HG02763 (cell line): ENCODE measurements around the gene GIMAP6.
A peak's percentile ranks its signal among the peaks of the same experiment; 100 is the strongest.
"Not testable (repeated sequence)": the region's sequence is repeated elsewhere in the genome, so short reads cannot be mapped to it uniquely, and the experiment has no call there.

ENCODE experiments used
- ATAC-seq: cut with Tn5 transposase; IDR thresholded peaks from one replicate; pipeline ENCODE4 v1.9.1; 2021; ENCODE audit warnings: mild to moderate bottlenecking, moderate library complexity; ENCODE audit not compliant: unreplicated experiment

GIMAP6 gene

DNA sequence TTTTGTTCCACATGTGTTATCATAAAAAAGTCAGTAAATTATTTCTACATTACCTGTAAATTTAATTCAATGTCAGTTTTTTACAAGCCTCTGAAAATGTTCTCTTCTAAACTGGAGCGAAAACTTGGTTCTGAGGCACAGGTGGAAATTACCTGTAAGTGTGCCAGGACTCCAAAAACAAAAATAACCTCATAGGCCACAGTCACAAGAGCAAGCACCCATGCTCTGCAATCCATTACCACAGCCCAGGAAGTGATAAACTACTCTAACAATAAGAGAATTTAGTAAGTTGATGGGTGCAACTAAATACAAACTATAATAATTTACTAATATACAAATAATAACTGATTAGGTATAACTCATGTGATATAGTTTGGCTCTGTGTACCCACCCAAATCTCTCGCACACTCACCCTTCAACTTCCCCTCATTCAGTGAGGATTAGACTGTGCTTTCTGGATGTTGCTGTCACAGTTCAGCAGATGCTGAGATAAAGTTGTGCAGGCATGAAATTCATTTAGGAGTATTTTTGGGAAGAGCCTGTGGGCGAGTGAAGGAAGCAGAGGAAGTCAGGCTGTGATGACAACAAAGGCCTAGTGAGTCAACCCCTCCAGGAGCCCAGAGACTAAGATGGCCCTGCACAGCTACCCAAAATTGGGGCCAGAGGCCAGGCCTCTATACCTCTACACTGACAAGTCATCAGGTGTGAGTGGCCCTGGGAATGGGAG, 16.3 kb upstream of the GIMAP6 start:
- ATAC-seq, result no peak

DNA sequence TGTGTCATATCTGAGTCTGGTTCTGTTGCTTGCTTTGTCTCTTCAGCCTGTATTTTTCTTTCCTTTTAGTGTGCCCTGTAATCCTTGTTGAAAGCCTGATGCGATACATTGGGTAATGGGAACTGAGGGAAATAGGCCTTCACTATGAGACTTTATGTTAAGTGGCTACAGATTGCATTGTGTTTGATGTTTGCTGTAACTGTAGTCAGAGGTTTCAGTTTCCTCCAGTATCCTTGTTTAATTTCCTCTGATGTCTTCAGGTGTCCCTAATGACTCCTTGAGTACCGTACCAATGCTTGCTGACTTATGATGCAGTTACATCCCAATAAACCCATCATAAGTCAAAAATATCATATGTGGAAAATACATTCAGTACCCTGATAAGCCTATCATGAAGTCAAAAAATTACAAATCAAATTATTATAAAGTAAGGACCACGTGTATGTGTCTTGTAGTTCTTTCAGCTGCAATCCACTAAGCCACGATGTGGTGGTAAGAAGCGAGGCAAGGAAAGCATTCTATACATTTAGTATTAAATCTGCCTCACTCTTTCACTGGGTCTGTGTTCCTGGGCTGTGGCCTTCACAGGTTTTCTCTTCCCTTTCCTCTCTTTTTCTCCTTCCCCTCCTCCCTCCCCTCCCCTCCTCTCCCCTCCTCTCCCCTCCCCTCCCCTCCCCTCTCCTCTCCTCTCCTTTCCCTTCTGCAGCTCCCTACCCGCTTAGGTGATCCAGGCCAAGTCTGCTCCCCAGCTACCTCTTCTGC, 13.3 kb upstream of the GIMAP6 start:
- ATAC-seq, result no peak

DNA sequence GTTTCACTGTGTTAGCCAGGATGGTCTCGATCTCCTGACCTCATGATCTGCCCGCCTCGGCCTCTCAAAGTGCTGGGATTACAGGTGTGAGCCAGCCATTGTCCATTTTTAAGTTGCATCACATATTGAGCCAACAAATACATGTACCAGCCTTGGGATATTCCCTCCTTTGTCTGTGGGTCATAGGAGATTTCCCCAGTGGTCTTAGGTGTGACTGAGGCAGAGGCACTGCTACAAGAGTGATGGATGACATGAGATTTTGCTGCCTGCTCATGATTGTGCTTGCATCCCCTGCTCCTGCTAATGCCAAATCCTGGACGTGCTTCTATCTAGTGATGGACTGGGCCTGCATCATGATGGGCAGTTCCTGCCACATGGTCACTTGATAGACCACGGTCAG, 10.7 kb upstream of the GIMAP6 start:
- no peak for ATAC-seq

DNA sequence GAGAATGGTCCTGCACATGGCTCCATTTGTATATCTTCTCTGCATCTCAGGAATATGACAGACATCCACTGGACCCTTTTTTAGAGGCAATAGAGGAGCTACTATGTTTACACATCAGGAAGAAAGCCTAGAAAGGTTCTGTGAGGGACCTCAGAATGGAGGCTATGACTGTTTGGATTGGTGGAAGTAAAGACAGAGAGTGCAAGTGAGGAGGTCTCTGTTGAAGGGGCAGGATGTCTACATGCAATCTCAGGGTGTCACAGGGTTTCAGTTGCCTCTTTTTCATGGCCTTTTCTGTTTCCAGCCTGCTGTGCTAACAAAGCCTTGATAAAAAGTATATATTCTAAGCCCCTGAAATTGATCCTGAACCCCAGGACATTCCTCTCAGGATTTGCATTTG, 9.7 kb upstream of the GIMAP6 start:
- no peak for ATAC-seq

DNA sequence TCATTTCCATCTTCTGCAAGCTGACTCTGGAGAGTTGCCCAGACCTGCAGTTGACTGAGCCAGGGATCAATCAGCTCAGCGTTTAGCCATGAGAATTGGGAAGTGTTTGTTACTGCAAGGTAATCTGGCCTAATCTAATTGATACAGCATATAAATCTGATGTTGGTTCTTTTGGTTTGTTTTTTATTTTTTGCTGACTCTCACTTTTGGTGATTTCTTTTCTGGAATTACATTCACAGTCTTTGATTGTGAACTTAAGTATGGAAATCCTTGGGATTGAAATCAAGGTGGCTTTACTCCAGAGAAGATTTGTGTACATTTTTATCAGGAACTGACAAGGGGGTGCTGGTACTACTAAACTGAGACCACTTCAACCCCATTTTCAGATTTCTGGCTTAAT, 1.7 kb upstream of the GIMAP6 start:
- ATAC-seq, result no peak

DNA sequence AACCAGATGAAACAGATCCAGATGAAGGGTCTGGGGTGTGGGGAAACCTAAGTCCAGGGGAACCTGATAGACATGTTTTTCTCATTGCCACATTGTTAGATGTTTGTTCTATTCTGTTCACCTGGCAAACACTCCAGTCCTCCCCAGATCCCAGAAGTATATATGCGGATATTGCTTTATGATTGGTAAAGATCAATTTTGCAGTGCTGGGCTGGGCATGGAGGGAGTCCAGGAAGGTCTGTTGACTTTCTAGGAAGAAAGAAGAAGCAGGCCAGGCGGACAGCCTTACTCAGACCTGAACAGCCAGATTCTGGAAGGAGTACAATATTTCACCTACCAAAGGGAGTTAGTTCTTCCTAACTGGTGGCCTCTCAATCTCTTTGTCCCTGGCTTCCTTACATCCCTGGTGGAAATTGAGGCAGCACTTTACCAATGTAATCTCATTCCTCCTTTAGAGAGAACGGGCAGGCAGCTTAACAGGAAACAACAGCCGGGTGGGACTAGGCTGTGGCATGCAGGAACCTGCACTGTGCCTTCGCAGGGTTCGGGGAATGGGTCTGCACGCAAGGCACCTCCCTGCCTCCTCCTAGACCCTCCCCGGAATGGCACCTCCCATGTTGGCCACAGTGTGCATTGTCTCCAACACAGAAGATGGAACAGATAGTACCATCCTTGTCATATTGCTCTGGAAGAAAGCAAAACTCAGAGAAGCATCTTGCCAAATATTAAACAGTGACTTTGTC, 930 bp downstream of the GIMAP6 start:
- ATAC-seq, result no peak

DNA sequence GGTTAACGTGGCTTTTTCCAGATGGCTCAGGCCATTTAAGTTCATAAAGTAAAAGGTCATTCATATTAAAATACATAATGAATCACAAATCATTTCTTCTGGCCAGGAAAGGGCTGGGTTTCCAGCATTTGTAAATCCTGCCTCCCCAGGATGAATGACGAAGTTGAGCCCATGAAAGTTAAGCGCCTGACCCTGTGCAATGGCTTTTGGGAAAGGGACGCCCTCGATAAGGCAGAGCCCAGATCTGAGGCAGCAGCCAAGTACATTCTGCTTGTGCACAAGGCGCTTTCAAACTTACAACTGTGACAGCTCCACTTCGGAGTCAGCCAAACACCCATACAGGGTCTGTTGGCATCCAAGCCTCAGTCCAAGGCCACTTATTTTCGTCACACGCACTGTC, 2.8 kb downstream of the GIMAP6 start:
- ATAC-seq, result no peak

DNA sequence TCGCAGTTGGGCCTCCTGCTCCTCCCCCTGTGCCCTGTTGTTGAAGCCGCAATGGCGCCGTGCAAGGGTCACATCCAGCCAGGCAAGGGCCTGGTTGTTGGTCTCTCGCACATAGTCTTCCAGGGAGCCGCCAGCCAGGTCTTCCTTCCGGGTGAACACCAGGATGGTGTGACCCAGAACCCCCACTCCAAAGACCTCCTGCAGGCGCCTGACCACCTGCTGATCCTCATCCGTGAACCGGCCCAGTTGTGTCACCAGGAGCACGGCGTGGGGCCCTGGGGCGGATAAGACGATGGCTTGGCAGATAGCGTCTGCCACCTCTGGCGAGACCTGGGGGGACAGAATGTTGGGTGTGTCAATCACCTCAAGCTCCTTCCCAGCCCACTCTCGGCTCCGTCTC, 4.2 kb downstream of the GIMAP6 start:
- ATAC-seq, result no peak

DNA sequence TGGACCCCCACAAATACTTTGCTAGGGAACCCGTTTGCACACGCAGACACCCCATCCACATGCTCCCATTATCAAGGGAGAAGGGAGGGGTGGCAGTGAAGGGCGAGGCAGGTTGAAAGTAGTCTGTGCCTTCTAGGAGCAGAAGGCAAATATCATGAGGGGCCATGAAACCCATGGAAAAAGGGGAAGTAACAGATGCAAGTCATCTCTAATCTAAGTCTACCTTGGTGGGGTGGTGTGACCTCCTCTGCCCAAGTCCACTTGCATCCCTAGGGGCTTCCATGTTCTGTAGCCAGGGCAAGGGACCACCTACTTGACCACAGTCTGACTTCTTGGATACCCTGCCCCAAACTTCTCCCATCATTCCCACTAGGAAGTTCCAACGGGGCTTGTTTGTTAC, 5.5 kb downstream of the GIMAP6 start:
- ATAC-seq, result no peak

DNA sequence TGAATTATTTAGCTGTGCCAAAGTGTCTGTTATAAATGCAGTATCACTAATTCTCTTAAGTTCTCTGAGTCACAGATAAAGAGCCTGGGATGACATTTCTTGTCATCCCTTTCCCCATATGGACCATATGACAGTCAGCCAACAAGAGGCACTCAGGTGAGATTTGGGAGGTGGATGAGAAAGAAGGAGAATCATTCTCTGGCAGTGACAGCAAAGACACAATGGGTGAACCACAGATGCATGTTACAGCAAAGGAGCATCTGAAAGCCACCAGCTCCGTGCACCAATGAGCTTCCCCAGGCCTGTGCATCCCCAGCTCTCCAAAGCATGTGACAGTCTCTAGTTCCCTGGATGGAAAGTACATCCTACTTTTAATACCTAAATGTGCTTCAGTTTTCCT, 10.8 kb downstream of the GIMAP6 start:
- ATAC-seq, result peak; percentile 26

DNA sequence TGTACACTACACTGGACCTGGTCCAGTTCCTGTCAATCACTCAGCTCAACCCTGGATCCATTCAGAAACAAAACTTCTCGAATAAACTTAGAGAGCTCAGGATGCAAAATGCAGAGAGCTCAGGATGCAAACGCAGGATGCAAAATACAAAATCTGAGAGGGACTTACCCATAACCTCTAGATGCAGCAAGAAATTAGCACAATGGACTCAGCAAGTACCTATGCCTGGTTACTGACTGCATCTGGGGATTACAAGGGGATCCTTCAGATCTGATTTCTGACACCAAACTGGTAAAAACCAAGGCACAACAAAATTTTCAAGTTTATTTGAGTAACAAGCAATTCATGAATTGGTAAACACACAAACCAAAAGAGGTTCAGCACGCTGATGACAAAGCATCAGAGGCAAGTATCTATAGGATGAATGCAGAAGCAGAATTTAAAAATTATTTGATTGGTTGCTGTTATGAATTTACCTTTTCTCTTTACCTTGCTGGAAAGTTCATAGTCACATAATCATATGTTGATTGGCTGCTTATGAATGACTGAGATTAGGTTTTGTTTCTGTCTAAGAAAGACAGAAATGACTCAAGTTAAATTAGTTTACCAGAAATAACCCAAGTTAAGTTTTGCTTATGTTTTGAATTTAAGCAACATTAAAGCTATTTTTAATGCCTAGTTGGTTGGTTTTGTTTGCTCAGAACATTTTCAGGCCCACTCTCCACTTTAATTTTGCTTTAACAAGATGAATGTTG, 11.4 kb downstream of the GIMAP6 start:
- peak; percentile 48 for ATAC-seq

DNA sequence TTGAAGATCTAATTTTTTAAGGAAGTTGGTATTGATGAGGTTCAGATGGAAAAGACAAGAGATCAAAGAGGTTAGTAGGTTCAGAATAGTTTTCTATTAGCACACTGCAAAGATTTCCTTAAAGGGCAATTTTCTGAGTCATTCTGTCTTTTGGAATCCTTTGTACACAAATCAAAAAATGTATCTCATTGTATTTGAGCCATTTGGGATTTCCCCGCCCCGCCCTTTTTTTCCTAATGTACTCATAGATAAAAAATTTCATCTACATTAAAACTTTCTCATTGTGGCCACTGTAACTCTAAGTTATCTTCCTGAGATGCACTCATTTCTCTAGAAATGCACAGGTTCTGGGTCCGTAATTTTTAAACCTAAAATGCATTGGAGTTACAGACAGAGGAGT, 12.1 kb downstream of the GIMAP6 start:
- no peak for ATAC-seq

DNA sequence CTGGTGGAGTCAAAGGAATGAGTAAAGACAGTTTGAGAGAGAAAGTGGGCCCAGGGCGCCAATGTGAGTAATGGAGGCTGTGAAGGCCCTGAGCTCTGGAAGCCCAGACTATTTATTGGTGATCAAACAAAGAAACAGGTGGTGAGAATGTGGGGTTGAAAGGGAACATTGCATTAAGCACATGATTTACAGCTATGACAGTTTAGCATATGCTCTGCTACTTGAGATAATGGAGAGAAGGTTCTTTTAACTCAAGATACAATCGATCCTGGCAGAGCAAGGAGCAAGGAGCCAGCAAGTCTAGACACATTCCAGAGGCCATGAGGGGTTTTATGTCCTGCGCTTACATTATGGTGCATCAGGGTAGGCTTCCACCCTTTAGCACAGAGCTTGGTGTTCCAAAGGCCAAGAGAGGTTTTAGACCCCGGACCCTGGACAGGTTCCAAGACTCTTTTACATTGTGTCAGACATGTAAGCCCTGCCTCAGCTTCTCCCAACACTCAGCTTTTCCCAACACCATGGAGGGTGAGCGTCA, 16.9 kb downstream of the GIMAP6 start:
- ATAC-seq, result not testable (repeated sequence)

DNA sequence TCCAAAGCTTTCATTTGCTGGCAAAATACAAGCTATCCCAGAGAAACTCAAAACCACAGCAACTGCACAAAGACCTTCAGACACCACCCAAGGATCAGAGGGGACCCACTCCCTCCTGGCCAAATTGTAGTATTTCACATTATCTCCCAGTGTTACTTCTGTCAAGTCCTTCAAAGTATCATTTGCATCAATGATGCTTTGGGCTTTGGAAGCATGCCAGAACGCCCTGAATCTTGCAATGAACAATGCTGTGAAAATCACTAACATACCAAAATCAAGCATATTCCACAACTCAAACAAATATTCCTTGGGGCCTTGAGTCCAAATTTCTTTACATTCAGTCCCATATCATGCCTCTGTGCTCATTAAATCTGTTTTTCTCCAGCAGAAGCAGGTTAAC, 17.8 kb downstream of the GIMAP6 start:
- ATAC-seq, result not testable (repeated sequence)

DNA sequence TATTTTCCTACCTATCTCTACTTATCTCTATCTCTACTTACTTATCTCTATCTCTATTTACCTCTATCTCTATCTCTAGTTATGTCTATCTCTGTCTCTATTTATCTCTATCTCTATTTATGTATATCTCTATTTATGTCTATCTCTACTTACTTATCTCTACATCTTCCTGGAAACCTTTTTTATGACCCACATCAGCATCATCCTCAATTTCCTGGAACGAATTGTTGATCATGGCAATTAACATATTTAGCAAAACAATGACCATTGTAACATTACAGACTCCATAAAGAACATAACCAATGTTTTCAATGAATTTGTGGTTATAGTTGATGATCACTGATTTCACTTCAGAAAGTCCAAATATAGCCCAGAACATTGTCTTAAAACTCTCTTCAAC, 18.3 kb downstream of the GIMAP6 start:
- no peak for ATAC-seq

DNA sequence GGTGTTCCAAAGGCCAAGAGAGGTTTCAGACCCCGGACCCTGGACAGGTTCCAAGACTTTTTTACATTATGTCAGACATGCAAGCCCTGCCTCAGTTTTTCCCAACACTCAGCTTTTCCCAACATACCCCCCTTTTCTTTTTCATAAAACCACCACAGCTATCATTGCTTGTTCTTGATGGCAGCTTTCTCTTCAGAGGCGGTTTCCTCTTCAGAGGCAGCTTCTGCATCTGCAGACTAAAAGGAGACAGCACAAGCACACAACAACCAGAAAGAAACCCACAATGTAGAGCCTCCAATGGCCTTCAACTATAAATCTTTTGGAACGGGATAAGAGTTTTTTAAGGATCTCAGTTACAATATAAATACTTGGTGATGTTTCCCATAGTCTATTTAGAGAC, 19.3 kb downstream of the GIMAP6 start:
- no peak for ATAC-seq

DNA sequence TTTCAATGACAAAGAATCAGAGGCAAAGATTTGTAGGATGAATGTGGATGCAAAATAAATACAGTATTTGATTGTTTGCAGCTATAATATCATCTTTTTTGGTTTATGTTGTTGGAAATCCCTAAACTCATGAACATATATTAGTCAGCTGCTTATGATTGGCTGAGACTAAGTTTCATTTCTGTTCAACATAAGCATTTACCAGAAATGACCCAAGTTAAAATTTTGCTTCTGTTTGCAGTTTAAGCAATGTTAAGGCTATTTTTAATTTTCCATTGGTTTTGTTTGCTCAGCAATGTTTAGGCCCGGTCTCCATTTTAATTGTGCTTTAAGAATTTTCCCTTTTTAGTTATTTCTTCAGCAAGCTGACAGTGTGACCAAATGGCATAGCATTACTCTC, 22.0 kb downstream of the GIMAP6 start:
- ATAC-seq, result no peak

DNA sequence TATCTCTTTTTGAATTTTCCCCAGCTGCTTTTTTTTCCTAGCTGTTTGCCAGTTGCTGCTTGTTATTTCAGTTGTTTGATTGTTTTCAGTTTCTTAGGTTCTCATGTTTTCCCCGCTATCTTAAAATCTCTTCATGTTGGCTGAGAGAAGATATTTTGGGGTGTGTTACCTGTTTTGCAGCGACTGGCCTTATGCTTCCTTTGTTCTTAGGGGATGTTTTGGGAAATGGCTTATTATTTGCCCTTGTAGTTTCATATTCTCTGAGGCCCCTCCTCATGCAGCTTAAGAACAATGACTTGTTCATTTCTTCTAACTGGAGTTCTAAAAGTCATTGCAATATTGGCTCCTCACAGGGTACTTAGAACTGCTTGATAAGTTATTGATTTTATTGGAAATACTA, 28.6 kb downstream of the GIMAP6 start:
- ATAC-seq, result not testable (repeated sequence)

DNA sequence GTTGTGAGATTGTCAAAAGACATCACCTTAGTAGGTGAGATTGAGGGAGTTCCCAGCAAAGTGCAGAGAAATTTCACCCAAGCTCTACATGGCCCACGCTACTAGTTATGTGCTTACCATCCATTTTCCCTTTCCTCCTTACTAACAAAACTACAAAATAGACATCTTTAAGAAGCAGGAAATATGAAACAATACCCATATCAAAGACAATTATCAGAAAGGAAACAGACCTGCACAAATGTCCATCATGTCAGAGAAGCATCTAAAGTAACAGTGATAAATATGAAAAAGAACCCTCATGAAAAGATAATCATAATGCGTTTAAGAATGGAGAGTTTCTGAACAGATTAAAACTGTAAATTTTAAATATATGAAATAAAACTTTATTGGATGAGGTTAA, 36.8 kb downstream of the GIMAP6 start:
- ATAC-seq, result no peak

DNA sequence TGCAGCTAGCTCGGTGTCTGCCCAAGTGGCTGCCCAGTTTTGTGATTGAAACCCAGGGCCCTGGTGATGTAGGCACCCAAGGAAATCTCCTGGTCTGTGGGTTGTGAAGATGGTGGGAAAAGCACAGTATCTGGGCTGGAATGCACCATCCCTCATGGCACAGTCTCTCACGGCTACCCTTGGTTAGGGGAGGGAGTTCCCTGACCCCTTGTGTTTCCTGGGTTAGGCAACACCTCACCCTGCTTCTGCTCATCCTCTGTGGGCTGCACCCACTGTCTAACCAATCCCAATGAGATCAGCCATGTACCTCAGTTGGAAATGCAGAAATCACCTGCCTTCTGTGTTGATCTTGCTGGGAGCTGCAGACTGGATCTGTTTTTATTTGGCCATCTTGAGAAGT, 37.4 kb downstream of the GIMAP6 start:
- ATAC-seq, result no peak

DNA sequence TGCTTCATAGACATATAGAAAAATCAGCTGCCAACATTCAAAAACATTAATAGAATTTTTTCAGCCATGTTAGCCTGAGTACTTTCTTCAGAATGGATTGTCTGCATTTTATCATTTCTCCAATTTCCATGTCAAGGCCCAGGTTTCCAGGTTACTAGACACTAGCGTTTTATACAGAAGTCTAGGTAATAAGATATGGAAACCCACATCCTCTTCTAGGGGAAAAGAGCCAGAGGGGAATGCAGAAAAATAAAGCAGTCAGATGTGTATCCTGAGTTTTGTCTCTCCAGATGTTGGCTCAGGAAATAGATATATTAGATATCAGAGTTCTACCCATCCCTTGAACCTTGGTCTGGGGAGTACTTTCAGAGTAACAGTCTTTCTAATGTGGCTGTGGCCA, 44.6 kb downstream of the GIMAP6 start:
- ATAC-seq, result no peak
